Measurements from ENCODE around the gene FSIP1.

Gene FSIP1

DNA sequence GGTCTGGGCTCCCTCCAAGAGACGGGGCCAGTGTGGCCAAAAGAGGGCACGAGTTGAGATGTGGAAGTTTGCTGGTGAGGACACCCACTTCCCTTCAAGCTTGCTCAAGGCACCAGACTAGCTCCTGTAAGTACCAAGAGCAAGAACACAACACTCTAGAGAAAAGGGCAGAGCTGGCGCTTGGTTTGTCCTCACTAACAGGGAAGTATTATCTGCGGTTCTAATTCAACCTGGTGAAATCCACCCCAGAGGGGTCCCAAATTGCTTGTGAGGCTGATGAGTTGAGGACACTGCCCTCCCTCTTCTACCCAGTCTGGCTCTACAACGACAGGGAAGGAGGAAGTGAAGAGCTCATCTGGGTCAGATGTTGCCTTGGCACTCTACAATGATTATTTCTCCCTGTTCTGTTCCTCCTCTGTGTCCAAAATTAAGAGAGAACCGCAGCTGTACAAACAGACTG is 16.9 kb upstream of the FSIP1 start:
- H3K4me3 Mint-ChIP-seq, result no peak overlapping the region
- no peaks in the 10 kb centered on the region for H3K9me3 Mint-ChIP-seq
- no peaks in the 10 kb centered on the region for H3K36me3 Mint-ChIP-seq (ENCODE audit: low read depth)
- no peak overlapping the region for H3K27ac Mint-ChIP-seq
- no peaks in the 10 kb centered on the region for H3K4me1 Mint-ChIP-seq (ENCODE audit: low read depth)
- peaks cover 46% of the 10 kb centered on the region for H3K27me3 Mint-ChIP-seq

DNA sequence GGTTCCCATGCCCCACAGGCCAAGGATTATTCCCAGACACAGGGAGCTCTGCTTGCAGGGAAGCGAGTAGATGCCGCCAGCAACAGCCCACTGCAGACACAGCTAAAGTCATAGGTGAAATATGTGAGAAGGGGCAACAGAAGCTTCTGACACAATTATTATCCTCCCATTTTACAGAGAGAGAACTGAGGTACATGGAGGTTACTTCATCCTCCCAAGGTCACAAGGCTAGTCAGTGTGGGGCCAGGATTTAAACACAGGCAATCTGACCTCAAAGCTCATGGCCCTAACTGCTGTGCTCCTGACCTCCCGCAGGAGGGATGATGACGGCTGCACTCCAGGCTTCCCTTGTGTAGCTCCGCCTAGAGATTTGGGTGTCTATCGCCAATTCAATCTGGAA is 15.7 kb upstream of the FSIP1 start:
- peaks cover 52% of the 10 kb centered on the region for H3K27me3 Mint-ChIP-seq
- no peaks in the 10 kb centered on the region for H3K36me3 Mint-ChIP-seq (ENCODE audit: low read depth)
- H3K27ac Mint-ChIP-seq, result no peak overlapping the region
- no peaks in the 10 kb centered on the region for H3K9me3 Mint-ChIP-seq
- no peak overlapping the region for H3K4me3 Mint-ChIP-seq
- H3K4me1 Mint-ChIP-seq (ENCODE audit: low read depth), result no peaks in the 10 kb centered on the region

DNA sequence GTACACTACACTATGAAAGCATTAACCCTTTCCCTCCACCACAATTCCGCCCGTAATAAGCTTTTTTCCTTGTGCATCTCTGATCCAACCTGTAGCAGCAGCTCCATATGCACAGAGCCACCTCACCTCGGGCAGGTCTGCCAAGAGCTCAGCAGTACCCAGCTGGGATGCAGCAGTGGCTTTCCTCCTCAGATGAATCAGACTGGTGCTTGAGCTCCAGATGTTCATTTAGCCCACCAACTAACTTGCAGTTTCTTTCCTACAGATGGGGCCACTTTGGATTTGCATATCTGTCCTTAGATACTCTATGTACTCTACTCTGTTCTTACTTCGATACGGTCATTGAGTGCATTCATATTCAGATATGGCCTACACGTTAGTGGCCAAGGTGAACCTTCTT is 14.8 kb upstream of the FSIP1 start:
- Mint-ChIP-seq H3K27ac (no peak overlapping the region), H3K9me3 (no peaks in the 10 kb centered on the region), H3K4me3 (no peak overlapping the region), H3K4me1 (ENCODE audit: low read depth) (no peaks in the 10 kb centered on the region), H3K27me3 (peaks cover 52% of the 10 kb centered on the region), H3K36me3 (ENCODE audit: low read depth) (no peaks in the 10 kb centered on the region)

DNA sequence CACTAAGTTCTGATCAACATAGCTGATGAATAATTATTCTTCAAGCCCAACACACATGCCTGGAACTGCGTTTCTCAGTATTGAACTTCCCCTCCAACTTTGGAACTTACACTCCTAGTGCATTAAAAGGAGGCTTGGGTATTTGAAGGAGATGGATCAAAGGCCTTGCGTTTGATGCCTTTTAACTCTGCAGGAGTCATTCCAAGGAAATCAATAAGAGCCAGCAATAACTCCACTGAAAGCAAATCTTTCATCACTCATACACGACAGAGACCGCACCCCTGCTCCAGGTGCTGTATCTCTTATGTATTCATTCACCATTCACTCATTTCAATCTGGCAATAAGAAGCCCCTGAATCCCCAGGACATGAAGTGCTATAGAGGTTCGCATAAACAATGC is 14.0 kb upstream of the FSIP1 start:
- no peak overlapping the region for H3K4me3 Mint-ChIP-seq
- no peaks in the 10 kb centered on the region for H3K36me3 Mint-ChIP-seq (ENCODE audit: low read depth)
- no peaks in the 10 kb centered on the region for H3K9me3 Mint-ChIP-seq
- no peaks in the 10 kb centered on the region for H3K4me1 Mint-ChIP-seq (ENCODE audit: low read depth)
- H3K27ac Mint-ChIP-seq, result no peak overlapping the region
- peaks cover 48% of the 10 kb centered on the region for H3K27me3 Mint-ChIP-seq

DNA sequence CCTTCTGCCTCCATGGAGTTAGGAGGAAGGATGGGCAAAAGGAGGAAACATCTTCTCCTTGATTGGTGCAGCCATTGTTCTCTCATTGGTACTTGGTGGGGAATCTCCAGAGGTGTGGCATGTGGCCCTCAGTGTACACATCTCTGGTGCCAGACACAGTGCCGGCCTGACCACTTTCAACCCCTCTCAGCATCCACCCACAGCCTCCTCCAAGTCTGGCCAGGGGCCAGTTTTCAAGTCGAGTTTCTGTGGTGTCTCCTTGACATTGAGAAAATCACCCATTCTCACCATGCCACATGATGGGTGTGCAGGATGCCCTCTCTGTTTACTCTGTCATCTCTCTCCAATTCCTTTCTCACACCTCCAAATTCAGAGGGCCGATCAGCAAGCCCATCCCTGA is 12.8 kb upstream of the FSIP1 start:
- peaks cover 42% of the 10 kb centered on the region for H3K27me3 Mint-ChIP-seq
- H3K36me3 Mint-ChIP-seq (ENCODE audit: low read depth), result no peaks in the 10 kb centered on the region
- H3K4me1 Mint-ChIP-seq (ENCODE audit: low read depth), result no peaks in the 10 kb centered on the region
- no peak overlapping the region for H3K27ac Mint-ChIP-seq
- no peaks in the 10 kb centered on the region for H3K9me3 Mint-ChIP-seq
- H3K4me3 Mint-ChIP-seq, result no peak overlapping the region

DNA sequence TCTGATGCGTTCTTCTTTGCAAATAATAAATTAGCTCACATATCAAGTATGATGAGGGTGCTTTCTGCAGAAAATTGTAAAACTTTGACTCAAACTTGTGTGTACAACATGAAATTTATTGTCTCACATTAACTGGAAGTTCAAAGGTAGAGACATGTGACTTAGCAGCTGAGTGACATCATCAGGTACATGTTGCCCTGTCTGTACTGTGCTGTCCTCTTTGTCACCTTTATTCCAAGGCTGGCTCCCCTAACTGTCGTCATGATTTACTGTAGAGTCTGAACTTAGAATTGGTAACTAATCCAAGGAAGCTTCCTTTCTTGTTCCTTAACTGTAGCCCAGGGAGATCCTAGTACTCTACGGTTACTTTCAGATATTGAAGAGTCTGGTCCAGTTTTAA is 12.3 kb upstream of the FSIP1 start:
- peaks cover 42% of the 10 kb centered on the region for H3K27me3 Mint-ChIP-seq
- H3K36me3 Mint-ChIP-seq (ENCODE audit: low read depth), result no peaks in the 10 kb centered on the region
- H3K9me3 Mint-ChIP-seq, result no peaks in the 10 kb centered on the region
- no peak overlapping the region for H3K27ac Mint-ChIP-seq
- no peak overlapping the region for H3K4me3 Mint-ChIP-seq
- no peaks in the 10 kb centered on the region for H3K4me1 Mint-ChIP-seq (ENCODE audit: low read depth)

DNA sequence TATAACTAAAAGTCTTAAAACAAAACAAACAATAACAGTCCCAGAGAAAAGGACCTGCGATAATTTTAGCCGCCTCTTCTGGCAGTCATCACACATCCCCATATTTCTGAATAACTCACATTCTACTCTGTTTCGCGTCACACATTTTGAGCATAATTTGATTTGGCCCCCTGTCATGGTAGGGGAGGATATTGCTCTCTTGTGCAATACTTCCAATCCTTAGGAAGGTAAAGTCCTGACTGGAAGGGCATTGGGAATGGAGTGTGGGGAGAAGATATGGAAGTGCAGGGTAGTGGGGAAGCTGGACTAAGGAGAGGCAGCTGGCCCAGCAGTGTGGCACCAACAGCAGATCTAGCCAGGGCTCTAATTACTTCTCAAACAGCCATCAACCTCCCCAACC is 11.3 kb upstream of the FSIP1 start:
- Mint-ChIP-seq H3K36me3 (ENCODE audit: low read depth) (no peaks in the 10 kb centered on the region), H3K4me1 (ENCODE audit: low read depth) (no peaks in the 10 kb centered on the region), H3K4me3 (no peak overlapping the region), H3K27ac (no peak overlapping the region), H3K9me3 (no peaks in the 10 kb centered on the region), H3K27me3 (peaks cover 32% of the 10 kb centered on the region)

DNA sequence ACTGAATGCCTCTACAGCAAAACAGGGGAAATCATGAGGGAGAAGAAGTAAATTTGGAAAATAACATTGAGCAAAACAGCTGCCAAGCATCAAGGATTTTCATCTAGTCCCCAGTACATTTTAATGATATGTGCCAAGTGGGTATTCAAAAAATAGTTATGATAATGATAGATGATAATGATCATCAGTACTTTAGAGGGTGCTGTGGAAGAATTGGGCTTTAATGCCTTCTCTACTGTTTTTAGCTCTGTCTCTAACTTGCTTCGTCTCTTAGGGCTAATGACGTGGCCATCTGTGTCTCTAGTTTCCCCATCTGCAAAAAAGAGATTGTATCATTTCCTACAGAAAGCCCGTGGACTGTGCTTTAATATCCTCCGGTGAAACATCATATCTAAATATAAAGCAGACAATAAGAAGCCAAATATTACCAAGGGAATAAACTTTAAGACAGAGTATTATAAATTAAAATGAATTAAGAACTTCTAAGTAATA is 10.2 kb upstream of the FSIP1 start:
- Mint-ChIP-seq H3K9me3 (no peaks in the 10 kb centered on the region), H3K36me3 (ENCODE audit: low read depth) (no peaks in the 10 kb centered on the region), H3K27ac (no peak overlapping the region), H3K4me3 (no peak overlapping the region), H3K4me1 (ENCODE audit: low read depth) (peaks cover 9% of the 10 kb centered on the region), H3K27me3 (peaks cover 28% of the 10 kb centered on the region)

DNA sequence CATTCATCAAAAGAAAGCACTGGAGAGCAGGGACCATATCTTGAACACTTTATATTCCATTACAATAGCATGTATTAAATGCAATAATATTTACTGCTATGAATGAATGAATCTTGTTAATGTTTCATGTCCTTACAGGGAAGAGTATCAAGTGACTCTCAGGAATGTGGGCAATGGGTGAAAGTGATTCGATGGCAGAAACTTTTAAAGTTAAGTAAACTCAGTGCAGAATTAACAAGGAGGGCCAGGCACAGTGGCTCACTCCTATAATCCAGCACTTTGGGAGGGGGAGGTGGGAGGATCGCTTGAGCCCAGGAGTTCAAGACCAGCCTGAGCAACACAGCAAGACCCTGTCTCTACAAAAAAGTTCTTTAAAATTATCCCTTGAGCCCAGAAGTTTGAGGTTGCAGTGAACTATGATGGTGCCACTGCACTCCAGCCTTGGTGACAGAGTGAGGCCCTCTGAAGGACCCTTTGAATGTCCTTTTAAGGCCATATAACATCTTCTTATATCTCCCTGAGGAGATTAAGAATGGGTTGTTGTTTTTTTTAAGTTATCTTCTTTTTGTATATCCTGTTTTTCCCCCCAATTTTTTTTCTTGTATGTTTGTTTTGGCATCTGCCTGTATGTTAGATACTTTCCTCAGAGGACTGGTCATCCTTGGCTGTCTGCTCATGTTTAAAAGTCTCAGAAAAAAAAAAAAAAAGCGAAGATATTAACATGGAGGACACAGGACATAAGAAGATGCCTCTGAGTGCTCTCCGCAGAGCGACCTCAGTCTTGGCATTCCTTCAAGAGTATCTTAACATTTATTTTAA is 9.6 kb upstream of the FSIP1 start:
- no peak overlapping the region for H3K27ac Mint-ChIP-seq
- peaks cover 24% of the 10 kb centered on the region for H3K27me3 Mint-ChIP-seq
- no peaks in the 10 kb centered on the region for H3K9me3 Mint-ChIP-seq
- no peak overlapping the region for H3K4me3 Mint-ChIP-seq
- H3K4me1 Mint-ChIP-seq (ENCODE audit: low read depth), result peaks cover 15% of the 10 kb centered on the region
- no peaks in the 10 kb centered on the region for H3K36me3 Mint-ChIP-seq (ENCODE audit: low read depth)

DNA sequence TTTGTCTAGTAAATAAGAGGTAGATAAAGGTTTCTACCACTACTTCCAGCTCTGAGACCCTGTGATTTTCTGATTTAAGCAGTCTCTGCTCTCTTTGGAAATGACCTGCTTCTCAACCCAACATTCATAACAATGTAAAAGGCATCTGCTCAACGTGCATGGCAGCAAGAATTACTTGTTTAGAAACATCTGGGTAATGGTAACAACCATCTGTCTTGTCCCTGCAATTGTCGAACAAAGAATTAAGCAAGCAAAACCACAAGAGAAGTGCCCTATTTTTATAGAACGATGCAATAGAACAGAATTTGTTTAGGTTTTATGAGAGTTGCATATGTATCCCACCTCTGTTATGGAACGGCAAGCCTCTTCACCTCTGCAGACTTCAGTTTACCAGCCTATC is 7.1 kb upstream of the FSIP1 start:
- H3K27ac Mint-ChIP-seq, result no peak overlapping the region
- no peak overlapping the region for H3K4me3 Mint-ChIP-seq
- no peaks in the 10 kb centered on the region for H3K9me3 Mint-ChIP-seq
- H3K27me3 Mint-ChIP-seq, result peaks cover 8% of the 10 kb centered on the region
- no peaks in the 10 kb centered on the region for H3K36me3 Mint-ChIP-seq (ENCODE audit: low read depth)
- peaks cover 36% of the 10 kb centered on the region for H3K4me1 Mint-ChIP-seq (ENCODE audit: low read depth)

DNA sequence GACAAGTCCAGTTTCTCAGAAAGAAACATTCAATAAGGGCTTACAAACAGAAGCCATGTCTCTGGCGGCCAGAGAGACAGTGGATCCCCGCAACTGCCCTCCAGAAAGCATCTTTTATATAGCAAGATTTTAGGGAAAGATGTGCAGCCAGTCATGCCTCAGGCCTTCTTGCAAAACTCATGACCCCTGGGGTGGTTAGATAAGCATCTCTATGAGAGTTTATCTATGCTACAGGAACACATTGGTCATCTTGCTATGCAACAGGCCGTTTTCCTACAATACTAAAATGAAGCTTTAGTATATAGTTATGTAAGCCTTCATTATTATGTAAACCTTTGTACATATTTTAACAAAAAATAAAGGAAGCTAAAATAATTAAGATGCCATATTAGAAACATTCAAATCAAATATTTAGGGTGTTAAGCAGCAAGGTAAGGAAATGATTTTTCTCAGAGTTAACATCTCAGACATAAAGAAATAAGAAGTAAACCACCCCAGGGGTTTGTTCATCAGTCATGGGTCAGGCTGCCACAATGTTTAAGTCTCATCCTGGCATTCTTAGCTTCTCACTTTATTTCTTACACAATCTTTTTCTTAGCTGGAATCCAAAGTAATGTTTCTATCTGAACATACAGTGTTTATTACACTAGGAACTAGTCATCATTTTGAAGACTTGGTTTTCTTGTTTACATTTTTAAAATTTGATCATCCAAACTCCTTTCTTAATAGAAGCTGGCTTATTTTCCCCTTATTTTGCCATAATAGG is 6.3 kb upstream of the FSIP1 start:
- H3K4me3 Mint-ChIP-seq, result no peak overlapping the region
- peaks cover under 1% of the 10 kb centered on the region for H3K27me3 Mint-ChIP-seq
- H3K4me1 Mint-ChIP-seq (ENCODE audit: low read depth), result peaks cover 43% of the 10 kb centered on the region
- H3K36me3 Mint-ChIP-seq (ENCODE audit: low read depth), result no peaks in the 10 kb centered on the region
- H3K27ac Mint-ChIP-seq, result no peak overlapping the region
- H3K9me3 Mint-ChIP-seq, result no peaks in the 10 kb centered on the region

DNA sequence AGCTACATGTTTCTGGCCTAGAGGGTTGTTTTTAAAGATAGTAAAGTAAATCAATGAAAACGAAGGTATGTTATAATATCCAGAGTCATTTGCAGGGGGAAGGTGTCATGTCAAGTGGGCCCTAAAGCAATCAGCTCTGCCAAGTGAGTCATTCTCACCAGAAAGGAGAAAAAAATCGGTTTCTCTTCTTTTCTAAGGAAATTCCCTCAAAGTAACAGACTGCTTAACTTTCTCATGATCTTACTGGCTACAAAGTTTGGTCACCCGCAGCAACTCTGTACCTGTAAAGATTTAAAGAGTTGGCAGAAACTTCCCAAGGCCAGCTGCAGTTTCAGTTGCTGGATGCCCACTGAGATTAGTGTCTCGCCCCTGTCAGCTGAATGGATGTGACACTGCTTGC is 5.5 kb upstream of the FSIP1 start:
- Mint-ChIP-seq H3K36me3 (ENCODE audit: low read depth) (no peaks in the 10 kb centered on the region), H3K9me3 (no peaks in the 10 kb centered on the region), H3K4me1 (ENCODE audit: low read depth) (peaks cover 51% of the 10 kb centered on the region), H3K27me3 (no peaks in the 10 kb centered on the region), H3K27ac (no peak overlapping the region), H3K4me3 (no peak overlapping the region)

DNA sequence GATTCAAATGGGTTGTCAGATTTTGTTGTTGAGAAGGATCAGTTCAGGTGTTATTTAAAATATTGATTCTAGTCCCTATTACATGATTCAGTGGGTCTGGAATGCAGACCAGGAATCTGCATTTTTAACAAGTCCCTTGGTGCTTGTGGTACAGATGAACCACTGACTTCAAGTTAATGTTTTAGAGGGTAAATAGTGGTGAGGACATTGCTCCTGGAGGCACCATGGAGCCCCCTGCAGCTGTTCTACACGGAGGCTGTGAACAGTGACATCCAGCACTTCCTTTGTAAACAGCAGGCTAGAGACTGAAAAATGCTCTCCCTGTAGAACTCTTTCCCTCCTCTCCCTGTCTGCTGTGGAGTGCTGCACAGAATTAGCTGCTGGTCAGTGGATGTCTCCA is 4.8 kb upstream of the FSIP1 start:
- peaks cover 51% of the 10 kb centered on the region for H3K4me1 Mint-ChIP-seq (ENCODE audit: low read depth)
- no peaks in the 10 kb centered on the region for H3K9me3 Mint-ChIP-seq
- H3K36me3 Mint-ChIP-seq (ENCODE audit: low read depth), result no peaks in the 10 kb centered on the region
- H3K4me3 Mint-ChIP-seq, result no peak overlapping the region
- H3K27me3 Mint-ChIP-seq, result no peaks in the 10 kb centered on the region
- H3K27ac Mint-ChIP-seq, result no peak overlapping the region

DNA sequence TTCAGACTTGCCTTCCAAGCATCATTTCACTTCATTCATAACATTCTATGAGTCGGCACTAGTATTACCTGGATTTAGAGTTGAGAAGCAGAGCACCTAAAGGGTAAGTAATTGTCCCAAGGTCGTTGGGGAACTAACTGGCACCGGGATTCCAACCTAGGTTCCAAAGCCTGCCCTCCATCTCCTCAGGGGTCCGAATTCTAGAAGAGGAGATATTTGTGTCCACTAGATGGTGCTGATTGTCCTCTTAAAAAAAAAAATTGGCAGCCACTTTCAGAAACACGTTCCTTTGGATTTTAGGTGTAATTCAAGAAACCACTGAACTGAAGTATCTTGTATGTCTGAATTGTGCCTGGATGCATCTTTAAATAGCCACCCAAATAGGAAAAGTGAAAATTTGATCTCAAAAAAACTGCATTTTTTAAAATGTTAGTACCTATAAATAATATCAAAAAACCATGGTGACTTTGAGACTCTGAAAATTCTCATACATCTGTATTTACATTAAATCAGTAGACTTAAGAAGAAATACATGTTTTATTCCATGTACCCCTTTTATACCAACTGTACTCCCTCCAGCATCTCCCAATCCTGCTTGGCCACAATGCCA is 3.9 kb upstream of the FSIP1 start:
- no peaks in the 10 kb centered on the region for H3K9me3 Mint-ChIP-seq
- no peaks in the 10 kb centered on the region for H3K36me3 Mint-ChIP-seq (ENCODE audit: low read depth)
- H3K4me3 Mint-ChIP-seq, result no peak overlapping the region
- no peaks in the 10 kb centered on the region for H3K27me3 Mint-ChIP-seq
- no peak overlapping the region for H3K27ac Mint-ChIP-seq
- peaks cover 59% of the 10 kb centered on the region for H3K4me1 Mint-ChIP-seq (ENCODE audit: low read depth)

DNA sequence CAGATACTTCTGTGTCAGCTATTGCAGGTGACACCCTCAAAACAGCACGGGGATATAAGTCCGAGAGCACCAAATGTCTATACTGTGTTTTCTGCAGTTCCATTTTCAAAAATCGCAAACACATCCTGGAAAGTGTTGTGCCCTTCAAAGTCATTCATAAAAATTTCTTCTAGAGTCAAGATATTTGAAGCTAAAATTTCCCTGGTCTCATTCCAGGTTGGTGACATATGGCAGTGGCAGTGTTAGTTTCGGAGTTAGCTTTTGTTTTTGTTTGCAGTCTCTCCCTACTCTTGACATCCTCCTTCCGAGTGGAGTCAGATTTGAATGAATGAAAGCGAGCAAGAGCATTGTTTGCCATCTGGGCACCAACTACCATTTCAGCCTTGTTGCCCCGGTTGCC is 3.2 kb upstream of the FSIP1 start:
- Mint-ChIP-seq H3K4me1 (ENCODE audit: low read depth) (peaks cover 65% of the 10 kb centered on the region), H3K27ac (peak overlapping the region; percentile 45), H3K27me3 (no peaks in the 10 kb centered on the region), H3K36me3 (ENCODE audit: low read depth) (no peaks in the 10 kb centered on the region), H3K4me3 (no peak overlapping the region), H3K9me3 (no peaks in the 10 kb centered on the region)
